Sciatic nerve (tissue), 2 donors: ENCODE data around the gene PARN. TPM values are rescaled to one million over a fixed set of nuclear protein-coding genes. Genes with fewer than 3 reads are reported as not detected.
"Not testable (repeated sequence)": the region's sequence is repeated elsewhere in the genome, so short reads cannot be mapped to it uniquely, and the experiment has no call there.

ENCODE experiments used
- ATAC-seq: fragments of 200-7000 bp; cut with Tn5 transposase; one replicate; pipeline ENCODE4 v1.9.1; 2020; ENCODE audit warnings: mild to moderate bottlenecking, moderate library complexity
- DNase-seq: peaks from one replicate; pipeline ENCODE4 v3.0.0-alpha.2; 2020; ENCODE audit warnings: low spot score
- intact Hi-C: fragments of 100-400 bp; cut with DNase I; formaldehyde crosslinking; loops from one replicate; pipeline ENCODE4 v1.14.2; 2022
- total RNA-seq: library from RNA; stranded (reverse); fragmentation: NEBNext Ultra II Directional; extraction: Animal tissue kit (Norgen Biotek cat#: 25700); gene quantifications from one replicate; pipeline ENCODE4 v1.2.1, GENCODE V29; 2021
- donor health status: DM: no; HTN: no; CAD: no.
- donor health status: DM: no; HTN: no; CAD: no.

Gene PARN
- total RNA-seq, 1 donor from 2014 or later = 31.6 TPM

DNA sequence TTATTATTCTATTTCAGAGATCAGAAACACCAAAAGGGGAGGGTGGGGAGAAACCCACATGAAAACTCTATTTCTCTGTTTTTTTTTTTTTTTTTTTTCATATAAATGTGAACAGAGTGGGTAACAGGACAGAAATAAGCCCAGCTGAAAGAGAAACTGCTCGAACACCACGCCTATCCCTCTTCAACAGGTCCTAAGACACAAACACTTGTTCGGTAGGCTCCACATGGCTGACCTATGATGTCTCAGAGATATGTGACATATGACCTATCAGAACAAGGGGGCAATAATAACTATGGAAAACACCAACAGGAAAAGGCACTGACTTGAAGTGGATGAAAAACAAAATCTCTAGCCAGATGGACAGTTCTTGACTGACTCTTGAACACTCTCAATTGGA, 44.8 kb downstream of the PARN start:
- intact Hi-C loops = no loop called here
- ATAC-seq = no peak
- no peak for DNase-seq

GRCh38 chr16:14580926-14581325, 49.1 kb downstream of the PARN start:
- intact Hi-C loops, ATAC-seq, DNase-seq: not testable (repeated sequence)

- no peak for ATAC-seq
- intact Hi-C loops = no loop called here
- DNase-seq = no peak
Measured at GRCh38 chr16:14579266-14579665, 50.8 kb downstream of the PARN start.

GRCh38 chr16:14576532-14576931, 53.5 kb downstream of the PARN start:
- intact Hi-C loops = no loop called here
- no peak for DNase-seq
- ATAC-seq = no peak

DNA sequence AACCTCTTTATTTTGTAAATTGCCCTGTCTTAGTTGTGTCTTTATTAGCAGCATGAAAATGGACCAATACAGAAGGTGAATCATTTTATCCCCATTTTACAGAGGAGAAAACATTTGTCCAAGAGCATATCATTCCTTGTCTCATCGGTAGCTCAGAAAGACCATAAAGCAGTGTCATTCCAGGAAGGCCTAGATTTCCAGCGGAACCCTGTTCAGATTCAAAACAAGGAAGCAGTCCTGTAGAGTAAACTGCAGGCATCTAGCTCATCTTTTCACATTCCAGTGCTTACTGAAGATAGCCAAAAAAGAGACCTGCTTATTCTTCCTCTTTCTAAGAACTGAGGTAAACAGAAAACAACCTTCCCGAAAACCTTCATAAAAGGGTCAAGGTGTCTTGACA, 54.0 kb downstream of the PARN start:
- intact Hi-C loops = no loop called here
- ATAC-seq (no peak), DNase-seq (no peak)

DNA sequence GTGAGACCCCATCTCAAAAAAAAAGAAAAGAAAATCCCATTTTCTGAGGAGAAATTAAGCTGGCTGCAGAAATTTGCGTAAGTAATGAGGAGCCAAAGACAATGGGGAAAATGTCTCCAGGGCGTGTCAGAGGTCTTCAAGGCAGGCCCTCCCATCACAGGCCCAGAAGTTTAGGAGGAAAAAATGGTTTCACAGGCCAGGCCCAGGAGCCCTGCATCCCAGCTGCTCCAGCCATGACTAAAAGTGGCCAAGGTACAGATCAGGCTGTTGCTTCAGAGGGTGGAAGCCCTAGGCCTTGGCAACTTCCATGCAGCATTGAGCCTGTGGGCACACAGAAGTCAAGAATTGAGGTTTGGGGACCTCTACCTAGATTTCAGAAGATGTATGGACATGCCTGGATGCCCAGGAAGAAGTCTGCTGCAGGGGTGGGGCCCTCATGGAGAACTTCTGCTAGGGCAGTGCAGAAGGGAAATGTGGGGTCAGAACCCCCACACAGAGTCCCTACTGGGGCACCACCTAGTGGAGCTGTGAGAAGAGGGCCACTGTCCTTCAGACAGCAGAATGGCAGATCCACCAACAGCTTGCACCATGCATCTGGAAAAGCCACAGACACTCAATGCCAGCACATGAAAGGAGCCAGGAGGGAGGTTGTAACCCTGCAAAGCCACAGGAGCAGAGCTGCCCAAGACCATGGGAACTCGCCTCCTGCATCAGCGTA, 55.2 kb downstream of the PARN start:
- DNase-seq, ATAC-seq, intact Hi-C loops: not testable (repeated sequence)

DNA sequence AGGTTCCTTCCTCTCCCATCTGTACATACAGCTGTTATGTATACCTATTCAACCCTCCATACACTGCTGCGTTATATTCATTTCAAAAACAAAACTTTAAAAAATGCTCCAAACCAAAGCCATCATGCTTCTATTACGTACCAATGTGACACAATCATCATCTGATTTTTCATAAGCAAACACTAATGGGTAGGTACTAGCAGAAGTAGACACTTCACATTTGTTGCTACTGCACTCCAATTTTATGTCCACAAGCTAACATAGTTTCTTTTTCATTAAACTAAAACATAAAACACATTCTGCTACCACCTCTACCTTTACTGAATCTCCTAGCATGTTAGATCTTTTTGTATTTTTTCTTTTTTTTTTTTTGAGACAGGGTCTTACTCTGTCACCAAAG, 57.5 kb downstream of the PARN start:
- intact Hi-C loops = no loop called here
- DNase-seq (no peak), ATAC-seq (no peak)

- no peak for ATAC-seq
- intact Hi-C loops = no loop called here
- no peak for DNase-seq
Measured at GRCh38 chr16:14569213-14569612, 60.8 kb downstream of the PARN start.

DNA sequence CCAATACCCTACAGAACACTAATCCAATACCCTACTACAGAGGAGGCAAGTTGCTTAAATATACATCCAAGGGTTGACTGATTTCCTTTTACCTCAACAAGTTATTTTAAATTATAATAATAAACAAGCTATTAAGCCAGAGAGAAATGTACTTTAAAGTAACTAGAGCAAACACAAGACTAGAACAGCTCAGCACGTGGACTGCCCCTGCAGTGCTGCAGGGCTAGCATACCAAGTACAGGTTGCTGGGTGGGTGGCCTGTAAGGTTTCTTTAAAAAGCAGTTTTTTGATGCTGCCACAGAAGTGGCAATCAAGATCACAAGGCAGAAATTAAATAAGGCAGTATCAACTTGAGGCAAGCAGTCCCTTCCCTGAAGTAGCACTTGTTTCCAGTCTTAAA, 63.5 kb downstream of the PARN start:
- DNase-seq (no peak), ATAC-seq (no peak)
- intact Hi-C loops = no loop called here

GRCh38 chr16:14565688-14566025, 64.4 kb downstream of the PARN start:
- DNase-seq (no peak), ATAC-seq (no peak)
- intact Hi-C loops = no loop called here

GRCh38 chr16:14564861-14565687, 65.0 kb downstream of the PARN start:
- ATAC-seq (no peak), DNase-seq (no peak)
- intact Hi-C loops = no loop called here

- DNase-seq (no peak), ATAC-seq (no peak)
- intact Hi-C loops = no loop called here
Measured at GRCh38 chr16:14564323-14564722, 65.7 kb downstream of the PARN start.

DNA sequence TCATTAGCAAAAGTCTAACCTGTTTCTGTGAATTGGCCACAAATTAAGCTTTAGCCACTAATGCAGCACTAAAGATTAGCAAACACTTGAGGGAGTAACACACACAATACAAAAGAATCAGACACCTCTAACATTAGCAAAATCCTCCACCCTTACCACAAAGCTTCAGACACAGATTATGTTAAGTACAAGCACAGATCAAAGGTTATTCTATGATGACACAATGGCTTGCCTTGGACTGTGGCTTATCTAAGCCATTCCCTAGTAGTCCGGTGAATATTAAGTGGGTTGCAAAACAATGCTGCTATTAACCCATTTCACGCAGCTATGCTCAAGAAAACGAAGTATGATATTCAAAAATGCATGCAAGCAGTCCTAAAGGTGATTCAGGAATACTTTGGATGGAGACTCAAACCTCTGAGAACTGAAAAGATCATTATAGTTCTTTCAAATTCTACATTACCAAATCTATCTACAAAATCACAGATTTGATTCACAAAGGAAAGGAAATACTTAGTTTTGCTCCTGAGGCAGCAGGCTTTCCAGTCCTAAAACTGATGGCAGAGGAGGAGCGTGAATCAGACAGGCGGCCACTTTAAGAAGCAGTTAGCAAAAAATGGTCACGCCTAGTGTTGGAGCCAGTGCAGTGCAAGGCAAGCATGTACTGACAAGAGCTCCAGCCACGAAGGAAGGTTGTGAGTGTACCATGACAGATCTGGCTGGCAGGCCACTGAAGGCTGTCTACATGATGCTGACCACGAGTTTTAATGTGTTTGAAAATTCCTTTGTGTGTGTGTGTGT, 67.2 kb downstream of the PARN start:
- intact Hi-C loops = no loop called here
- ATAC-seq (peak; percentile 58), DNase-seq (no peak)

GRCh38 chr16:14560523-14560922, 69.5 kb downstream of the PARN start:
- intact Hi-C loops = no loop called here
- DNase-seq (no peak), ATAC-seq (peak; percentile 42)

DNA sequence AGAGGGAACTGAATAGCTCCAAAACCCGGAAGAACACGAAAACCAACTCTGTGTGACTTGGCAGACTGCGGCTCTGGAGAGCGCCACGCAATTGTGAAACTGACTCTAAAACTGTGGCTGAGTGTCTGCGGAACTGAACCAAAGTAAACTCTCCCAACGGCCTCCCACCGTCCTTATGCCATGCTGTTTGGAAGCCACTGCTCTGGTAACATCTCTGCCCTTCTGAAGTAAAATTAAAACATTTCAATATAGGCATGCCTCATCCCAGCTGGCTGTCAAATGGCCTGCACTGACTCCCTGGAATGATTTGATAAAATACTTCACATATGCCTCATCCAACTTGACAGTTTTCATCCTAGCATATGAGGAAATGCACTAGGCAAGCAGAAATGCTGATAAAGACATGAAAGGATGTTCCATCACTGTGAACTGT, 70.2 kb downstream of the PARN start:
- ATAC-seq = peak; percentile 53
- DNase-seq = no peak
- intact Hi-C loops = no loop called here

GRCh38 chr16:14553447-14553846, 76.6 kb downstream of the PARN start:
- intact Hi-C loops = no loop called here
- ATAC-seq (no peak), DNase-seq (no peak)

DNA sequence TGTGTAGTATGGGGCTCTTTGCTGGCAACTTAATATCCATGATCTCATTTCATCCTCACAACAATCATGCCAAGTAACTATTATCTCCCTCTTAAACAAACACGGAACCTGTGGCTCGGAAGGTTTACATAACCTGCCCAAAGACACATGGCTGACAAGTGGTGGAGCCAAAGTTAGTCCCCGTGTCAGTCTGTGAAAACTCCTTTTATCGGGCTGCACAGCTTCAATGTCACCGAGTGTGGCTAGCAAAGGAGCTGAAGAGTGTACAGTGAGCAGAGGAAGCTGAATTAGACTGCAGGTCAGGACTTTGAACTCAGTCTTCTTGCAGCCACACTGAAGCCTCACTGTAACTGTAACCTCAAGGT, 80.3 kb downstream of the PARN start:
- DNase-seq = no peak
- ATAC-seq = no peak
- intact Hi-C loops = no loop called here

DNA sequence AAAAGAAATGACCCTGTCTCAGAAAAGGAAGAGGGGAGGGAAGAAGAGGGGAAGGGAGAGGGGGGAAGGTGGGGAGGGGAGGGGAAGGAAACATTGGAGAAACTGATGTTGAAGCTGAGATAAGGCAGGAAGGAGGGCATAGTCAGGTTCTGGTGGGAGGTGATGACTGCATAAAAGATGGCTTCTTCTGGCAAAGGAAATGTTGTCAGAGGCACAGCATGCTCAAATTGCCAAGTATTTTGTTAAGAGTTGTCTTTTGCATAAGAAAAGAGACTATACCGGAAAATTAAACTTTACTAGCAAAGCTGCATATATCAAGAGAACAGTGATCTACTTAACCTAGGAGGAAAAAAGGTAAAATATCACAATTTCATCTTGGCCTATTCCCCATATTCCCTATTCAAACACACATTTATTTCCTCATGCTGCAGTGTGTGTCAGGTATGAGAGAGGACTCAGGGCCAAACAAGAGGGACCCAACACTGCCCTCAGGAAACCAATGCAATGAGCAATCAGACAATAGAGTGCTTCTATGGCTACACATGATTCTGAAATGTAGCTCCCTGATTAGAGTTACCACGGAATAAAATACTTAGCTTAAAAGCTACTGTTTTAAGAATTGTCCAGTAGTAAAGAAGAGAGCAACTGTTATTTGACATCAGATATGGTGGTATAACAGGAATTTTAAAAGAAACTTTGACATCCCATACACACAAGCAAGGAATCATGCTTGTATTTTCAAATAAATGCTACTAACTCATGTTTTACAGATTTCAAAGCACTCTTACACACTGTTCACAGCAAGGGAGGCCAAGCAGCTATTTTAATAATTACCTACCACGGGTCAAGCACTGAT, 80.9 kb downstream of the PARN start:
- no peak for ATAC-seq
- intact Hi-C loops = no loop called here
- no peak for DNase-seq

- ATAC-seq (no peak), DNase-seq (no peak)
- intact Hi-C loops = no loop called here
Measured at GRCh38 chr16:14545346-14545884, 84.6 kb downstream of the PARN start.
